Suprapubic skin (tissue), 3 donors: ENCODE results near the gene TBC1D2B.

ENCODE experiments used
- CTCF ChIP-seq, 2 donors: fragments of 200-600 bp in 1 of 2; fragments of 450-650 bp in 1 of 2; sonication (generic) in 1 of 2; IDR thresholded peaks; one replicate each; pipeline ENCODE4 v1.5.1; 2016 to 2019; ENCODE audit warnings: antibody characterized with exemption in 2 of 2, mild to moderate bottlenecking in 1 of 2, moderate library complexity in 1 of 2
- EP300 ChIP-seq: sonication (generic); formaldehyde crosslinking; IDR thresholded peaks from one replicate; pipeline ENCODE4 v1.6.1; 2017; ENCODE audit warnings: antibody characterized with exemption
- POLR2A ChIP-seq, 2 donors: fragments of 450-650 bp; IDR thresholded peaks; one replicate each; pipeline ENCODE4 v1.6.1; 2017; ENCODE audit warnings: antibody characterized with exemption in 2 of 2, mild to moderate bottlenecking in 2 of 2, moderate library complexity in 2 of 2

DNA sequence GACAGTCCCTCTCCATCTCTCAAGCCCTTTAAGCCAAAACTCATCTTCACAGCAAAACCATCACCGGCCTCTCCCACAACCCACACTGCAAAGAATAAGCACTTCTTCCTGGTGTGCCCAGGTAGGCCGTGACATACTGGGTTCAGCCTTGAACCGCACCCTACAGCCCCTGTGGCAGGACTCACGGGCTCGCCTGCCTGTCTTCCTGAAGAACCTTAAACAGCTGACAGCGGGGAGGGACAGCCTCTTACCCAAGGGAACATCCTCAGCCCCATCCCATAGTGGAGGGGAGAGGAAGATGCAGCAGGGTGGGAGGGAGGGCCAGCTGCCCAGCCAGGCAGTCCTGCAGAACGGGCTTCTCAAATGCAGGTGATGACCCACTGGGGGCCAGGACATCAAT lies 40.2 kb downstream of the TBC1D2B start:
- TF ChIP-seq POLR2A (IDR thresholded peaks at IDR 0.05) (no peak), CTCF (IDR thresholded peaks at IDR 0.05) (no peak), EP300 (no peak)
